ENCODE measurements around the gene CD8B2.
A peak's percentile ranks its signal among the peaks of the same experiment; 100 is the strongest.
"Not testable (repeated sequence)": the region's sequence is repeated elsewhere in the genome, so short reads cannot be mapped to it uniquely, and the experiment has no call there.

The CD8B2 gene

GRCh38 chr2:106486551-106487385 is at the start of gene CD8B2:
CD8B2 (plus strand) TSS chr2:106487364; CDS start chr2:106487427, 63 bp downstream.
- DNase-seq (ENCODE audit: low read depth in 2 of 2): not testable (repeated sequence)

- peak in 1 of 2 donors; percentile 2 for DNase-seq (ENCODE audit: low read depth in 2 of 2)
Measured at GRCh38 chr2:106461882-106462281, 25.3 kb upstream of the CD8B2 start.

- not testable (repeated sequence) for DNase-seq (ENCODE audit: low read depth in 2 of 2)
Measured at GRCh38 chr2:106467516-106467915, 19.6 kb upstream of the CD8B2 start.

- DNase-seq (ENCODE audit: low read depth in 2 of 2): not testable (repeated sequence)
Measured at GRCh38 chr2:106468107-106468506, 19.1 kb upstream of the CD8B2 start, which contains the start of gene RGPD3. RGPD3 (minus strand) TSS chr2:106468413; CDS start chr2:106468288, 125 bp downstream.

GRCh38 chr2:106470658-106471057 is 16.5 kb upstream of the CD8B2 start:
- peak; percentile 37 to 42 for DNase-seq (ENCODE audit: low read depth in 2 of 2)

GRCh38 chr2:106477647-106478046 is 9.5 kb upstream of the CD8B2 start:
- not testable (repeated sequence) for DNase-seq (ENCODE audit: low read depth in 2 of 2)

GRCh38 chr2:106479563-106479962 is 7.6 kb upstream of the CD8B2 start:
- not testable (repeated sequence) for DNase-seq (ENCODE audit: low read depth in 2 of 2)

GRCh38 chr2:106487386-106488191 is 425 bp downstream of the CD8B2 start:
- DNase-seq (ENCODE audit: low read depth in 2 of 2): not testable (repeated sequence)

- DNase-seq (ENCODE audit: low read depth in 2 of 2): not testable (repeated sequence)
Measured at GRCh38 chr2:106489701-106490100, 2.5 kb downstream of the CD8B2 start.

- DNase-seq (ENCODE audit: low read depth in 2 of 2): not testable (repeated sequence)
Measured at GRCh38 chr2:106492399-106492798, 5.2 kb downstream of the CD8B2 start.

GRCh38 chr2:106492913-106493312 is 5.7 kb downstream of the CD8B2 start:
- not testable (repeated sequence) for DNase-seq (ENCODE audit: low read depth in 2 of 2)

GRCh38 chr2:106498549-106498948 is 11.4 kb downstream of the CD8B2 start:
- DNase-seq (ENCODE audit: low read depth in 2 of 2): not testable (repeated sequence)

- DNase-seq (ENCODE audit: low read depth in 2 of 2): not testable (repeated sequence)
Measured at GRCh38 chr2:106500350-106500749, 13.2 kb downstream of the CD8B2 start.

GRCh38 chr2:106502351-106502750 is 15.2 kb downstream of the CD8B2 start:
- not testable (repeated sequence) for DNase-seq (ENCODE audit: low read depth in 2 of 2)

- not testable (repeated sequence) for DNase-seq (ENCODE audit: low read depth in 2 of 2)
Measured at GRCh38 chr2:106504192-106504591, 17.0 kb downstream of the CD8B2 start.

GRCh38 chr2:106504787-106505186 is 17.6 kb downstream of the CD8B2 start:
- not testable (repeated sequence) for DNase-seq (ENCODE audit: low read depth in 2 of 2)

- not testable (repeated sequence) for DNase-seq (ENCODE audit: low read depth in 2 of 2)
Measured at GRCh38 chr2:106506002-106506687, 19.0 kb downstream of the CD8B2 start.

- not testable (repeated sequence) for DNase-seq (ENCODE audit: low read depth in 2 of 2)
Measured at GRCh38 chr2:106508660-106509373, 21.7 kb downstream of the CD8B2 start.

- DNase-seq (ENCODE audit: low read depth in 2 of 2): not testable (repeated sequence)
Measured at GRCh38 chr2:106509374-106509770, 22.2 kb downstream of the CD8B2 start.

GRCh38 chr2:106510791-106511190 is 23.6 kb downstream of the CD8B2 start:
- not testable (repeated sequence) for DNase-seq (ENCODE audit: low read depth in 2 of 2)

GRCh38 chr2:106511476-106511901 is 24.3 kb downstream of the CD8B2 start:
- peak in 1 of 2 donors; percentile 28 for DNase-seq (ENCODE audit: low read depth in 2 of 2)

Data from activated CD4-positive, alpha-beta T cell treated with anti-CD3 and anti-CD28 coated beads for 24 hours (primary cell).